Endothelial cell of umbilical vein (primary cell): ENCODE data around the gene STOX1.

Experiments used
- EZH2 ChIP-seq: IDR thresholded peaks from 2 replicates; pipeline ENCODE4 v1.6.1; 2012; ENCODE audit warnings: borderline replicate concordance, low read depth, mild to moderate bottlenecking, moderate library complexity, low read length, inconsistent platforms; ENCODE audit not compliant: severe bottlenecking
- FOS ChIP-seq: IDR thresholded peaks from 2 replicates; pipeline ENCODE4 v1.6.1; 2011; ENCODE audit warnings: mild to moderate bottlenecking, low read length, moderate library complexity, borderline replicate concordance; ENCODE audit not compliant: insufficient read depth
- GATA2 ChIP-seq: IDR thresholded peaks from 2 replicates; pipeline ENCODE4 v1.7.0; 2011; ENCODE audit warnings: low read depth, mild to moderate bottlenecking, moderate library complexity, mixed read lengths, low read length; ENCODE audit not compliant: insufficient read length, insufficient read depth
- JUN ChIP-seq: IDR thresholded peaks from 2 replicates; pipeline ENCODE4 v1.6.1; 2011; ENCODE audit warnings: borderline replicate concordance, low read depth; ENCODE audit not compliant: insufficient read length, insufficient read depth
- POLR2A ChIP-seq: IDR thresholded peaks from 2 replicates; pipeline ENCODE4 v1.6.1; 2012; ENCODE audit warnings: low read depth, mild to moderate bottlenecking, control low read depth, low read length
- POLR2AphosphoS5 ChIP-seq: IDR thresholded peaks from 2 replicates; pipeline ENCODE4 v1.6.1; 2012; ENCODE audit warnings: low read depth, mild to moderate bottlenecking, control low read depth, low read length, moderate library complexity; ENCODE audit not compliant: insufficient read depth
- TF ChIP-seq, protein P1 (sequence below), 2 donors: IDR thresholded peaks; 1 replicate in 1 of 2; 2 replicates in 1 of 2; pipeline ENCODE4 v1.5.1; 2011; ENCODE audit warnings: low read length in 2 of 2, mild to moderate bottlenecking in 2 of 2, moderate library complexity in 2 of 2, control low read depth in 1 of 2, inconsistent platforms in 1 of 2, low read depth in 1 of 2; ENCODE audit not compliant: insufficient read depth in 1 of 2; ENCODE audit errors: extremely low read depth in 1 of 2
- TF ChIP-seq, protein P2 (sequence below): IDR thresholded peaks from 2 replicates; pipeline ENCODE4 v1.6.1; 2011; ENCODE audit not compliant: insufficient read depth, insufficient read length

DNA sequence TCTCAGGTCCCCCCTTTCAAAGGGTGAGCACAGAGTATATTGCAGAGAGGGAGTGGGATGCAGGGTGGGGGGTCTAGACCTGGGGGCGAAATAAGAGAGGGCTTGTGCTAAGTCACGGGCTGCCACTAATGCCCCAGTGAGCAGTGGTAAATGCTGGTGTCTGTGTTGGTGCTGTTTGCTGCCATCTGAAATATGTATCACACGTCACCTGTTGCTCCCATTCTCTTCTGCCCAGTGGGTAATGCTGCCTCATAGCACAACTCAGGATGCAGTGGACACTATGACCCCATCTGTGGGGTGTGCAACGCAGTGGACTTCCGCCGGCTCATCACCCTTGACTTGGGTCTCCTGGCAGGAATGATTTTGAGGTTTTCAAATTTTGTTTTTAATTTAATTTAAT is 2.6 kb downstream of the STOX1 start:
- TF ChIP-seq, protein P1, sequence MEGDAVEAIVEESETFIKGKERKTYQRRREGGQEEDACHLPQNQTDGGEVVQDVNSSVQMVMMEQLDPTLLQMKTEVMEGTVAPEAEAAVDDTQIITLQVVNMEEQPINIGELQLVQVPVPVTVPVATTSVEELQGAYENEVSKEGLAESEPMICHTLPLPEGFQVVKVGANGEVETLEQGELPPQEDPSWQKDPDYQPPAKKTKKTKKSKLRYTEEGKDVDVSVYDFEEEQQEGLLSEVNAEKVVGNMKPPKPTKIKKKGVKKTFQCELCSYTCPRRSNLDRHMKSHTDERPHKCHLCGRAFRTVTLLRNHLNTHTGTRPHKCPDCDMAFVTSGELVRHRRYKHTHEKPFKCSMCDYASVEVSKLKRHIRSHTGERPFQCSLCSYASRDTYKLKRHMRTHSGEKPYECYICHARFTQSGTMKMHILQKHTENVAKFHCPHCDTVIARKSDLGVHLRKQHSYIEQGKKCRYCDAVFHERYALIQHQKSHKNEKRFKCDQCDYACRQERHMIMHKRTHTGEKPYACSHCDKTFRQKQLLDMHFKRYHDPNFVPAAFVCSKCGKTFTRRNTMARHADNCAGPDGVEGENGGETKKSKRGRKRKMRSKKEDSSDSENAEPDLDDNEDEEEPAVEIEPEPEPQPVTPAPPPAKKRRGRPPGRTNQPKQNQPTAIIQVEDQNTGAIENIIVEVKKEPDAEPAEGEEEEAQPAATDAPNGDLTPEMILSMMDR (IDR thresholded peaks at IDR 0.05; ENCODE audit: extremely low read depth in 1 of 2, insufficient read depth in 1 of 2, low read depth in 1 of 2, low read length in 2 of 2), result no peak
- TF ChIP-seq POLR2A (no peak), GATA2 (no peak), FOS (no peak), EZH2 (no peak), JUN (no peak), POLR2AphosphoS5 (no peak)
- TF ChIP-seq, protein P2, sequence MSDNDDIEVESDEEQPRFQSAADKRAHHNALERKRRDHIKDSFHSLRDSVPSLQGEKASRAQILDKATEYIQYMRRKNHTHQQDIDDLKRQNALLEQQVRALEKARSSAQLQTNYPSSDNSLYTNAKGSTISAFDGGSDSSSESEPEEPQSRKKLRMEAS, result no peak
